HG03139 (cell line): ENCODE measurements around the gene STXBP5L.
"Not testable (repeated sequence)": the region's sequence is repeated elsewhere in the genome, so short reads cannot be mapped to it uniquely, and the experiment has no call there.

ENCODE experiments used
- ATAC-seq: cut with Tn5 transposase; IDR thresholded peaks from one replicate; pipeline ENCODE4 v1.9.1; 2021; ENCODE audit not compliant: unreplicated experiment

Gene STXBP5L

DNA sequence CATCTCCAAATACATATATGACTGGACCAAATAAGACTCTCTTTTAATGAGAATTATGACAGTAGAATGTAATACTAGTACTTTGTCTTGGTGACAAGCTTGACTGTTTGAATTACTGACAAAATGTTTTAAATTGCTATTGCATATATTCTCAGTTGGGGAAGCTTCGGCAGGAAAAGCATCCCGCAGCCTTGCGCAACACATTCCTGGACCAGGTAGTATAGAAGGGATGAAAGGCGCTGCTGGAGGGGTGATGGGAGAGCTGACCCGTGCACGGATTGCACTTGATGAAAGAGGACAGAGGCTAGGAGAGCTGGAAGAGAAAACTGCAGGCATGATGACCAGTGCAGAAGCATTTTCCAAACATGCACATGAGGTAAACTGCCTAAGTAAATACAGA, 510.2 kb downstream of the STXBP5L start:
- no peak for ATAC-seq

DNA sequence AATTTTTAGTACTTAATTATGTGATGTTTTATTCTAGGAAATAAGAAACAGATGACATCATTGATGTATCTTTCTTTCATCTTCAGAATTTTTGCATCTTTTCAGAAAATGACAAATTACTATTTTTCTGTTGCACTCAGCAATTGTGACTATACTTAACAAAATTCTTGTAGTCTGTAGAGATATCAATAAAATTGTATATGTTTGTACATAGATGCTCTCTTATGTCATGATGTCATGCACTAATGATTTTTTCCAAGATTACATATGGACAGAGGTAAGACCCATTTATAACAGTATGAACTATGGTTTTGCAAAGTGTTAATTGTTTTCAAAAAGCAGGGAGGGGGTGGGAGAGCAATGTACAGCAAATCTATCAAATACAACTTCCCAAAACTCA, 516.5 kb downstream of the STXBP5L start:
- ATAC-seq = no peak

DNA sequence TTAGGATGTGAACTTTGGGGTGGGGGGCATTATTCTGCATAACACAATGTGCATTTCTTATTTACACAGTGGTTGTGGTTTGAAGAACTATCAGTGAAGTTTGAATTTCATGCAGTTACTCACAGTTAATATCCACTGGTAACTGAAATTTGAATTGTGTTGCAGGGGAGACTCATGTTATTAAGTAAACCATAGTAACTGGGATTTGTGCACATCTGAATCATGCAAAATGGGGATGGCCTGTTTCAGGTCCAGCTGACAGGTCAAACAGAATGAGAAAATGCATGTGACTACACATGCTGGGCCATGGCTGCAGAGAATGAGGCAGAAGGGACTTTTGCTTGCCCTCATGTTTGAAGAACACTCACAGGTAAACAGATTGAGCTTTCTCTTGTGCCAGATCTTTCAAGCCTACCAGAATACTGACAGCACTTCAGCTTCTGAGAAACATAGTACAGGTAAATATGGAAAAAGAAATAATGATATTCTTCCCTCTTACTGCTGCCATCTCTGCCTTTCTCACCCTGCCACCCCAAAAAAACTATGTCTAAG, 522.7 kb downstream of the STXBP5L start:
- ATAC-seq = no peak

DNA sequence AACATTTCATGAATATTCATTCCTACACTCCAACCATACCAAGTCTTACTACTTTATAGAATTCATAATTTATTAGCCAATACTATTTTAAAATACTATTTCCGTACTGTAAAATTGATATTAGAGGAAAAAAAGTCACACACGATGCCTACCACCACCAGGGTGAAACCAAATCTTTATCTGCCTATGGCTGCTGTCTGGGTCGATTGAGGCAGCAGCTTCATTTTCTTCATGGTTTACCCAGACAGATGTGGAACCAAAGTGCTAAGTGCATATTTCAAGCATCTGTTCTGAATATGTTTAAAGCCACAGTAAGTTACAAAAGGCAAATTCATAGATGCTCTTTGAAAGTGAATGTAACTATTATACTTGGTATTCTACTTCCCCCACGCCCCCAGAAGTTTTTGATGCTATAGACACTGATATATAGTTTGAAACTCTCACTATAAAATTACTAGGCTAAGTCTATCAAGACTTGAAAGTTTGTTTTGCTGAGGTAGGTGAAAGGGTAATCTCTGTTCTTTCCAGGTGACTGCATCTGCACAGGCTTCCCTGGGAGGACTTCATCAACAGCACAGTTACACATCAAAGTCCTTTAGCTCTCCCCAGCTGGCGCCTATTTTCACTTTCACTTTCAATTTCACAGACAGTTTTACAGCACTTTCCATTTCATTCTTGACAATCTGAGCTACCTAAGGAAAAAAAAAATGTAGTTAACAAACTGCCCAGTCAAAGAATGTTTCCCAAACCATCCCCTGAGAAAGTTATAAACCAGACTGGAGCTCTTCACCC, 523.9 kb downstream of the STXBP5L start:
- peak; percentile 92 for ATAC-seq

DNA sequence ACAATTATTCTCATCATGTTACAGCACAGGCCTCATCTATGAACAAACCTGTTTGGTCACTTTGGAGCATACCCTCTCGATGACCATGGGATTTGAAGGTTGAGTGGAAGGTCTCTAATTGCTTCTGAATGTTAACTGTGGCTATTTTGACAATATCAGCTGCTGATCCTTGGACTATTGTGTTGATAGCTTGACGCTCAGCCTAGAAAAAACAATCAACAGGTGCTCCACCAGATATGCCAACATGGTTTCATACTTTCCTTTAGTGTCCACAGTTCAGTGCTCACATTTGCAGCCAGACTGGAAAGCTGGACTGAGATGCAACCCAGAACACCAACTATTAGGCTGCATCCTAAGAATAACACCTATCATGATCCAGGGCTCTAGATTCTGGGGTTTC, 528.1 kb downstream of the STXBP5L start:
- no peak for ATAC-seq

DNA sequence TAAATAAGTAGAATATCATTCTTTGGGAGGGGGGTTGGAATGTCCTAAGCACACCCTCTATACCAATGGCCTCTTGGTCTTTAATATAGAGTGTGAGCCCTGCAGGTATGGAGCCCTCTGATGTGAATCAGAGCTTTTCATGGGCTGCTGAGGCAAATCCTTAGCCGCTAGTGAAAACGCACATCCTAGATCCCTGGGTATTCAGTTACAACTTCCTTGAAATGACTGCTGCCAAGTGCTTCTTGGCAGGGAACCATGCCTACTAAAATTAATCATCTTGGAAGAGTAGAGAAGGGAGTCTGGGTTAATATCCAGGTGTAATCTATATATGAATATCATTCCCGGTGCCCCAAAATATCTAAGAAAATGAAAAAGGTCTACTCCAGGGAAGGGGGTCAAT, 528.6 kb downstream of the STXBP5L start:
- ATAC-seq = no peak

DNA sequence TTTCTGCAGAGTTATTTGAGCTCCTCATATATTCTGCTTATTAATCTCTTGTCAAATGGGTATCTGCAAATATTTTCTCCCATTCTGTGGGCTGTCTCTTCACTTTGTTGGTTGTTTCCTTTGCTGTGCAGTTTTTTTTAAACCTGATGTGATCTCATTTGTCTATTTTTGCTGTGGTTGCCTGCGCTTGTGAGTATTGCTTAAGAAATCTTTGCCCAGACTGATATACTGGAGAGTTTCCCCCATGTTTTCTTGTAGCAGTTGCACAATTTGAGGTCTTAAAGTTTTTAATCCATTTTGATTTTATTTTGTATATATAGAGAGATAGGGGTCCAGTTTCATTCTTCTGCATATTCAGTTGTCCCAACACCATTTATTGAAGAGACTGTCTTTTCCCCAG, 535.5 kb downstream of the STXBP5L start:
- no peak for ATAC-seq

DNA sequence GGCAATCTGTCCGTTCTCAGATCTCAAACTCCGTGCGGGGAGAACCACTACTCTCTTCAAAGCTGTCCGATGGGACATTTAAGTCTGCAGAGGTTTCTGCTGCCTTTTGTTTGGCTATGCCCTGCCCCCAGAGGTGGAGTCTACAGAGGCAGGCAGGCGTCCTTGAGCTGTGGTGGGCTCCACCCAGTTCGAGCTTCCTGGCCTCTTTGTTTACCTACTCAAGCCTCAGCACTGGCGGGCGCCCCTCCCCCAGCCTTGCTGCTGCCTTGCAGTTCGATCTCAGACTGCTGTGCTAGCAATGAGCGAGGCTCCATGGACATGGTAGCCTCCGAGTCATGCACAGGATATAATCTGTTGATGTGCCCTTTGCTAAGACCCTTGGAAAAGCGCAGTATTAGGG, 543.7 kb downstream of the STXBP5L start:
- ATAC-seq = not testable (repeated sequence)

DNA sequence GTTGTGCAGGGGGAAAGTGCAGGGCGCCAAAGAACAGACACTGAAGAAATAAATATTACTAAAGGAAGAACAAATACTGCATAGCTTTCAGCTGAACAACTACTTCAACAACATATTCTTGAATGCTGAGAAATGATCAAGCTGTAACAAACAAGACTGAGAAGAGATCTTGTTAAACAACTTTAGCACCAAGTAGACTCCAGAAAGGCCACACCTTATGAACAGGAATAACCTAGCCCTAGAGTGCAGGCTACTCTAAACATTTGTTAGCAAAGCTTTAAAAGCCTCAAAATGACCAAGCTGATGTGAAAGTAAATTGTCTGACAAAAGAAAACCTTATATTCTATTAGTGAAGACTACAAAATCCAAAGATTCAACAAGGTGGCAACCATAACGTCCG, 554.6 kb downstream of the STXBP5L start:
- ATAC-seq = no peak

DNA sequence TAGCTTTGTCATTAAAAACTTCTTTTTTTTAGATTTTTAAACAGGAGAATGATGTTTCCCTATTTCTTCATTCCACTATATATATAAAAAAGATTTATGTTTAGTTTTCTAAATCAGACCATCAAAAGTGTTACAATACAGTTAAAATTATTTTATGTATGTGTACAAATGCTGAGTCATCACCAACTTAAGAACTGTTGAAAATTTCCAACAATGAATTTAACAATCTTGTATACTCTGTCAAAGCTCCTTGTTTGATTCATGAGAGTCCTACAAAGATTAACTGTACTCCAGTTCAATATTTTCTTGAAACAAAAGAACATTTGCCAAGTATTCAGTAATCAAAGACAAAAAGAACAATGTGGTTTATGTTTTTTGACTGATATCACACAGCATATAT, 555.7 kb downstream of the STXBP5L start:
- no peak for ATAC-seq

DNA sequence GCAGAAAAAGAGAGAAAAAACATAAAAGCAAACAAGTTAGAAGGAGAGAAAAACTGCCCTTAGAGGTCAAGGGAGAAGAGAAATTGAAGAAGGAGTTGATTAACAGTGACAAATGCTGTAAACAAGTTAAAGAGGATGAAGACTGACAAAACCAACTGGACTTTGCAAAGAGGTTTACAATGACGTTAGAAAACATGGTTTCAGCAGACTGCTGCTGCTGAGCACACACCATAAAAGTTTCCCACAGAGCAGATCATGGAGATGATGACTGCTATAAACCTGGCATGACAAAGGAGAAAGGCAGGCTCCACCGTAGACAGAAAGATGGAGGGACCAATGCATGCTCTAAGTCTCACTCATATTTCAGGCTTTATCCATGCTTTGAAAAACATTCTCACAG, 559.1 kb downstream of the STXBP5L start:
- ATAC-seq = no peak

DNA sequence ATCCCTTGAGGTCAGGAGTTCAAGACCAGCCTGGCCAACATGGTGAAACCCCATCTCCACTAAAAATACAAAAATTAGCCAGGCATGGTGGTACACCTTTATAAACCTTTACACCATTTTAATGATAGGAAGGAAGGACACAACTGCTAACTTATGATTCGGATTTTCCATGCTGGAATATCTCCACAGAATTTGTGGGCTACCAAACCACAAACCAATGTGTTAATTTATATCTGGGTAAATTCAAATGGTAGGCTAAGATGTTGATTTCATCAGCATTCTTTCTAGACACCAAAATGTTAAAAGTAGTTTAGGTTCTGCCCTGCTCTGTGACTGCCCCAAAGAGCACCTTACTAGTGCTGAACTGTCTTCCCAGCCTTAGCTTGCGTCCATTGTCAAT, 565.0 kb downstream of the STXBP5L start:
- no peak for ATAC-seq
